T47D (cell line): ENCODE results near the gene ADAMTS10.
"Not testable (repeated sequence)": the region's sequence is repeated elsewhere in the genome, so short reads cannot be mapped to it uniquely, and the experiment has no call there.

Experiments used
- DNase-seq, 2 experiments: peaks; one replicate each; pipeline versions ENCODE4 v3.0.0 to v3.0.0-alpha.2; 2011 to 2012; ENCODE audit warnings: low read depth in 1 of 2, low spot score in 1 of 2
- JUND ChIP-seq: IDR thresholded peaks from 2 replicates; pipeline ENCODE4 v1.6.1; 2012; ENCODE audit warnings: low read depth
- in situ Hi-C: cut with HindIII; loops from 2 replicates; pipeline ENCODE4 v1.10.0; 2016; ENCODE audit warnings: low sequenced_read_pairs, low pct_unique_long_range_greater_than_20kb

ADAMTS10 gene

DNA sequence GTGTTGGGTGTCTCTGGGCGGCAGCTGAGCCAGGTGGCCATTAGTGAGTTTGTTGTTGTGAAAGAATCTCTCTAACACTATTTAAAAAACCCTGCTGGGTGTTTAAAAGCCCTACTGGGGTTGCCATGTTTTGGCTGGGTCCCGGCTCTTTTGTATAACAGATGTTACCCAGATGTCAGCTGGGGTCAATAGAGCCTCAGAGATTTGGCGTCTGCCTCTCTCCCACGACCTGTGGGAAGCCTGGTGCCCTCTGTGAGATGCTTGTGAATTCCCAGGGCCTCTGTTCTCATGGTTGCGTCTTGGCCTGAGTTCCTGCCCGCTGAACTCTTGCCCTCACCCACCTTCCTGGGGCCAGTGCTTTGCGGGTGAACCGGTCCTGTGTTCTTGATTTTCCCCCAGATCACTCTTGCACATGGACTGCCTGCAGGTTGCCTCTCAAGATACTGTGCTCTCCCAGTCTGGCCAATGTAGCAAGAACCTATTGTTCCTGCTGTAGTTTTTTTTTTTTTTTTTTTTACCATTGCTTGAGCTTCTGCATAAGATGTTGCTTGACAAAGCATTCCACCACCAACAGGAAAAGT lies 29.4 kb upstream of the ADAMTS10 start:
- TF ChIP-seq JUND, result no peak
- in situ Hi-C loops, result no loop called here
- DNase-seq, result peak in 1 of 2 experiments; percentile 79

DNA sequence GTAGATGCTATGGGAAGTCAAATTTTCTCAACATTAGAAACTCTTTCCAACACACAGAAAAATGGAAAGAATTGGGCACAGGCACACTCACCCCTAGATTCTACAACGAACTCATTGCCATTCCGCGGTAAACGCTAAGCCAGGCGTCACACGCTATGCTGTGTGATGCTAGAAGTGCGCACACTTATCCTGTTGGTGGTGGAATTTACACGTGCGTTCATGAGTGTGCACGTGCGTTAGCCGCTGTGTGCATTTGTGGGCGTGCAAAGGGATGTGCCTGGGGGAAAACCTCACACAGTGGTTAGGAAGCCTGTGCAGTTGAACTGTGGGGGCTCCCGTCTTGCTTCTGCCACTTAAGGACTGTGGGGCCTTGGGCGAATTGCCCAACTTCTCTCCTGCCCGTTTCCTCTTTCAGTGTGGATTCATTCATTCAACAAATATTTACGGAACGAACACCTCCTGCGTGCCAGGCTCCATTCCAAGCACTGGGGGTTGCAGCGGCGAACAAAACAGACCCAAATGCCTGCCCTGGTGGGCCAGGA lies 27.6 kb upstream of the ADAMTS10 start:
- peak; percentile 21 to 81 for DNase-seq
- in situ Hi-C loops, result no loop called here
- TF ChIP-seq JUND, result no peak

DNA sequence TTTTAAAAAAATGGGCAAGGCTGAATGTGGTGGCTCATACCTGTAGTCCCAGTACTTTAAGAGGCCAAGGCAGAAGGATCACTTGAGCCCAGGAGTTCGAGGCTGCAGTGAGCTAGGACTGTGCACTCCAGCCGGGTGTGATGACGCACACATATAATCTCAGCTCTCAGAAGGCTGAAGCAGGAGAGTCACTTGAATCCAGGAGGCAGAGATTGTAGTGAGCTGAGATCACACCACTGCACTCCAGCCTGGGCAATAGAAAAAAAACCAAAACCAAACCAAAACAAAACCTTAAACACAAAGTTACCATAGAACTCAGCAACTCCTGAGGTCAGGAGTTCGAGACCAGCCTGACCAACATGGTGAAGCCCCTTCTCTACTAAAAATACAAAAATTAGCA lies 26.6 kb upstream of the ADAMTS10 start:
- in situ Hi-C loops, DNase-seq: not testable (repeated sequence)

DNA sequence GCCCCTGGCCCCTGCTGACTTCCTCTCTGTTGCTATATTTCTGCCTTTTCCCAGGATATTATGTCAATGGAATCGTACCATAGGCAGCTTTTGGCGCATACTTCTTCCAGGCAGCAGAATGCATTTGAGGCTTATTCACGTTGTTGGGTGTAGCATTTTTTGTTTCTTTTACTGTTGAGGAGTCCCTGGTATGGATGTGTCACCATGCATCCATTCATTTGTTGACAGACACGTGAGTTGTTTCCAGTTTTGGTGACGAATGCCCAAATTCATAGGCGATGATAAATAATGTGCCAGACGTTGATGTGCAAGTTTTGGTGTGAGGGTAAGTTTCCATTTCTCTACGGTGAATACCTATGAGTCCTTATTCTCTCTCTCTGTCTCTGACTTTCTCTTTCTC lies 24.9 kb upstream of the ADAMTS10 start:
- DNase-seq, result no peak
- in situ Hi-C loops, result no loop called here
- no peak for TF ChIP-seq JUND

- in situ Hi-C loops, result no loop called here
- DNase-seq, result no peak
- TF ChIP-seq JUND, result no peak
These were observed 20.9 kb upstream of the ADAMTS10 start for GRCh38 chr19:8631425-8631819.

DNA sequence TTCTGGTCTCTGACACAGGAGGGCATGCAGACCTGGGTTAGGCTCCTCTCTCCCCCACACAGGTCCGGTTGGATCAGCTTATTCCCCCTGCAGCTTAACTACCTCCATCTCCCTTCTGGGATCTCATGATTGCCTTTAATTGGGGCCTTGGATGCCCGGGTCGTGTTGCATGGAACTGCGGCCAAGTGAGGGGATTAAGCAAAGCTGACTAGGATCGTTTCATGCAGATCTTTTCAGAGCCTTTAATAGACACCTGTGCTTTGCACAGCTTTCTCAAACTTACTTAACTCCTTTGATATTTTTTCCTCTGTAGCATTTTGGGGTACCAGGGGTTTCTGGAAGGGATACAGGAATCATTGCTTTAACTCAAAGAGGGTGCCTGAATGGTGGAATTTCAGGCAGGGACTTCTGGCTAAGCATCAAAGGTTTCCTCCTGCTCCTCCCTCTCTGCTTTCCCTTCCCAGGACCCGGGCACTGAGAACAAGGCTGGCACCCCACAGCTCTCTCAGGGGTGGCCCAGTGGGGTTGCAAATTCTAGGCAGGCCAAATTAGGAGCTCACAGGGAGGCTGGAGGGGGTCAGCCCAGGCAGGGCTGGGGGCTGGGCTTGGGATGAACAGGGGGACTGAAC lies 20.4 kb upstream of the ADAMTS10 start:
- no peak for DNase-seq
- no peak for TF ChIP-seq JUND

DNA sequence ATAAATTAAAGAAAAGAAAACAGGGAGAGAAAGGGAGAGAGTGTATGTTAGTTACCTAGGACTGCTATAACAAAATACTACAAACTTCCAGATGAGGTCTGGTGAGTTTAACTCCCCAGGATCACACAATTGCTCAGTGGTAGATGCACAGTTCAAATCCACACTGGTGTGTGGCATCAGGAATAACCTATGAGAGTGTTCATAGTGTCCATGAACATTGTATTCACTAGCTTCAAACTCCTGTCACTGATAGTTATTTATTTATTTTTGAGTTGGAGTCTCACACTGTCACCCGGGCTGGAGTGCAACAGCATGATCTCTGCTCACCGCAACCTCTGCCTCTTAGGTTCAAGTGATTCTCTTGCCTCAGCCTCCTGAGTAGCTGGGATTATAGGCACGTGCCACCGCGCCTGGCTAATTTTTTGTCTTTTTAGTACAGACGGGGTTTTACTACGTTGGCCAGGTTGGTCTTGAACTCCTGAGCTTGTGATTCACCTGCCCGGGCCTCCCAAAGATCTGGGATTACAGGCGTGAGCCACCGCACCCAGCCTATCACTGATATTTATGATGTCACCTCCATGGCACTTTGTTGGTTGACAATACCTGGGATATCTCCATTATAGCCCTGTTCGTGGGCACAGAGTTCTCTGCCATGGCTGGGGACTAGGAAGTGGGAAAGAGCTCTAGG lies 19.6 kb upstream of the ADAMTS10 start, which contains the start of gene NFILZ:
Gene NFILZ (plus strand): TSS at position 638 of the 688 bp plus-strand sequence. CDS start 46,133 bp downstream, outside the sequence.
- DNase-seq, result no peak
- TF ChIP-seq JUND, result no peak
- in situ Hi-C loops, result no loop called here

More for the DNA sequence above, 20.4 kb upstream of the ADAMTS10 start:
- in situ Hi-C loops, result no loop called here

GRCh38 chr19:8629184-8629583 lies 18.7 kb upstream of the ADAMTS10 start:
- no peak for DNase-seq
- in situ Hi-C loops, result no loop called here
- no peak for TF ChIP-seq JUND

DNA sequence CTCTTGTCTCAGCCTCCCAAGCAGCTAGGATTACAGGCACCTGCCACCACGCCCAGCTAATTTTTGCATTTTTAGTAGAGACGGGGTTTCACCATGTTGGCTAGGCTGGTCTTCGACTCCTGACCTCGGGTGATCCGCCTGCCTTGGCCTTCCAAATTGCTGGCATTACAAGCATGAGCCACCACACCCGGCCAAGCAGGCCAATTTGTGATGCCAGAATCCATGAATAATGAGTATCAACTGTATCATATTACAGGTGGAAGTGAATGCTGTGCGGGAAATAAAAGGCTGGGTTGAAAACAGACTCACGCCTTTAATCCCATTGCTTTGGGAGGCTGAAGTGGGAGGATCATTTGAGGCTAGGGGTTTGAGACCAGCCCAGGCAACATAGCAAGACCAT lies 16.3 kb upstream of the ADAMTS10 start:
- in situ Hi-C loops, result no loop called here
- no peak for DNase-seq
- no peak for TF ChIP-seq JUND

DNA sequence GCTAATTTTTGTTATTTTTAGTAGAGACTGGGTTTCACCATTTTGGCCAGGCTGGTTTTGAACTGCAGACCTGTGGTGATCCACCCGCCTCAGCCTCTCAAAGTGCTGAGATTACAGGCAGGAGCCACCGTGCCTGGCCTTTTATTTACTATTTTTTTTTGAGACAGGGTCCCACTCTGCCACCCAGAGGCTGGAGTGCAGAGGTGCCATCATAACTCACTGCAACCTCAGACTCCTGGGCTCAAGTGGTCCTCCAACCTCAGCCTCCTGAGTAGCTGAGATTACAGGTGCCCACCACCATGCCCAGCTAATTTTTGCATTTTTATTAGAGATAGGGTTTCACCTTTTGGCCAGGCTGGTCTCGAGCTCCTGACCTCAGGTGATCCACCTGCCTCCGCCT lies 12.4 kb upstream of the ADAMTS10 start:
- peak in 1 of 2 experiments; percentile 39 for DNase-seq
- in situ Hi-C loops, result not testable (repeated sequence)

- in situ Hi-C loops, result no loop called here
- TF ChIP-seq JUND, result no peak
- DNase-seq, result no peak
These were observed 8.2 kb upstream of the ADAMTS10 start for GRCh38 chr19:8618751-8619150.

DNA sequence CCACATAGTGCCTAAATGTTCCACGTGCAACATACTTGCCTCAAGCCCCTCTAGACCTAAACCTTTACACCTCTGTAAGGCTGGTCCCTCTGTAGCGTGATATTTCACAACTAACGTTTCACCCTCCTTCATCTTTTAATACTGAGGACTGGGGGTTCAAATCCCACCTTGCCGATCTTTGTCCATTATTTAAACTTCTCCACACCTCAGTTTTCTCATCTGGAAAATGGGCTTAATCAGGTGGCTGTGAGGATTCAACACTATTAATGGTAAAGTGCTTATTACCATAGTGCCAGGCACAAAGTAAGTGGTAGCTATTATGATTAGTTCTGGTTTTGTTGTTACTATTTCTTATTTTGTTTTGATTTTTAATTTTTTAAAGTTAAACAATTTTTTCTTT lies 7.5 kb upstream of the ADAMTS10 start:
- in situ Hi-C loops, result no loop called here
- DNase-seq, result no peak

DNA sequence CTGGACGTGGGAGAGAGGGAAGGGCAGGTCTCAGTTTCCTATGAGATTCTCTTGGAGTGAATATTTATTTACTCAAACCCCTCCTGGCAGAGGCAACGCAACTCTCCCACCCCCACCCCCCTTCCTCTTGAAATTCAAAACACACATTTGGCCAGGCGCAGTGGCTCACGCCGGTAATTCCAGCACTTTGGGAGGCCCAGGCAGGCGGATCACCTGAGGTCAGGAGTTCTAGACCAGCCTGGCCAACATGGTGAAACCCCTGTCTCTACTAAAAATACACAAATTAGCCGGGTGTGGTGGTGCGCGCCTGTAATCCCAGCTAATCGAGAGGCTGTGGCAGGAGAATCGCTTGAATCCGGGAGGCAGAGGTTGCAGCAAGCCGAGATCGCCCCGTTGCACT lies 6.8 kb upstream of the ADAMTS10 start:
- in situ Hi-C loops, DNase-seq: not testable (repeated sequence)

More for the DNA sequence above, 7.5 kb upstream of the ADAMTS10 start:
- TF ChIP-seq JUND, result no peak
